Mammary epithelial cell (primary cell): ENCODE measurements around the gene SLC6A19.

Experiments
- CTCF ChIP-seq, 2 donors: IDR thresholded peaks in 1 of 2; conservative IDR thresholded peaks in 1 of 2; 2 replicates each; pipeline ENCODE4 v1.5.1; 2011 to 2012; ENCODE audit warnings: inconsistent platforms in 2 of 2, low read length in 2 of 2, mild to moderate bottlenecking in 2 of 2, control low read depth in 1 of 2, low read depth in 1 of 2; ENCODE audit not compliant: insufficient read depth in 1 of 2; ENCODE audit errors: extremely low read depth in 1 of 2
- EZH2 ChIP-seq: IDR thresholded peaks from 2 replicates; pipeline ENCODE4 v1.6.1; 2012; ENCODE audit warnings: low read length, inconsistent platforms, borderline replicate concordance

- TF ChIP-seq EZH2 (no peak), CTCF (conservative IDR thresholded peaks at IDR 0.05 in 1 of 2, IDR thresholded peaks at IDR 0.05 in 1 of 2; ENCODE audit: extremely low read depth in 1 of 2, insufficient read depth in 1 of 2, low read depth in 1 of 2, low read length in 2 of 2) (no peak)
Measured at GRCh38 chr5:1246711-1247431, 45.5 kb downstream of the SLC6A19 start.
